NCI-H510A (cell line): ENCODE data around the gene UGT2A3.
"Not testable (repeated sequence)": the region's sequence is repeated elsewhere in the genome, so short reads cannot be mapped to it uniquely, and the experiment has no call there.

Experiments used
- DNase-seq: peaks from one replicate; lab custom pipeline; 2025; lab: John Stamatoyannopoulos, UW

Gene UGT2A3

GRCh38 chr4:68951078-68951805 is at the start of gene UGT2A3:
TSS of gene UGT2A3 (minus strand) at chr4:68951804. CDS start at chr4:68951760, 44 bp downstream.
- no peak for DNase-seq

- no peak for DNase-seq
Measured at GRCh38 chr4:68997040-68997439, 45.4 kb upstream of the UGT2A3 start.

GRCh38 chr4:68995292-68995691 is 43.7 kb upstream of the UGT2A3 start:
- DNase-seq: no peak

- no peak for DNase-seq
Measured at GRCh38 chr4:68987007-68987406, 35.4 kb upstream of the UGT2A3 start.

- no peak for DNase-seq
Measured at GRCh38 chr4:68985442-68985841, 33.8 kb upstream of the UGT2A3 start.

- DNase-seq: no peak
Measured at GRCh38 chr4:68984947-68985346, 33.3 kb upstream of the UGT2A3 start.

- no peak for DNase-seq
Measured at GRCh38 chr4:68963374-68963773, 11.8 kb upstream of the UGT2A3 start.

GRCh38 chr4:68962868-68963267 is 11.3 kb upstream of the UGT2A3 start:
- no peak for DNase-seq

- no peak for DNase-seq
Measured at GRCh38 chr4:68960294-68961163, 8.9 kb upstream of the UGT2A3 start.

- DNase-seq: not testable (repeated sequence)
Measured at GRCh38 chr4:68959085-68959484, 7.5 kb upstream of the UGT2A3 start.

- no peak for DNase-seq
Measured at GRCh38 chr4:68954126-68954525, 2.5 kb upstream of the UGT2A3 start.

GRCh38 chr4:68953056-68953596 is 1.5 kb upstream of the UGT2A3 start:
- no peak for DNase-seq

- no peak for DNase-seq
Measured at GRCh38 chr4:68951806-68952585, 392 bp upstream of the UGT2A3 start.

GRCh38 chr4:68950033-68950432 is 1.6 kb downstream of the UGT2A3 start:
- no peak for DNase-seq

GRCh38 chr4:68948985-68949384 is 2.6 kb downstream of the UGT2A3 start:
- DNase-seq: no peak

GRCh38 chr4:68948044-68948743 is 3.4 kb downstream of the UGT2A3 start:
- DNase-seq: no peak

- no peak for DNase-seq
Measured at GRCh38 chr4:68929076-68929737, 22.4 kb downstream of the UGT2A3 start.

- DNase-seq: no peak
Measured at GRCh38 chr4:68927165-68927564, 24.4 kb downstream of the UGT2A3 start.

GRCh38 chr4:68922202-68922601 is 29.4 kb downstream of the UGT2A3 start:
- not testable (repeated sequence) for DNase-seq

GRCh38 chr4:68921051-68921450 is 30.6 kb downstream of the UGT2A3 start:
- no peak for DNase-seq

- no peak for DNase-seq
Measured at GRCh38 chr4:68917016-68917415, 34.6 kb downstream of the UGT2A3 start.
